ENCODE data around the gene MRPL20.
"Not testable (repeated sequence)": the region's sequence is repeated elsewhere in the genome, so short reads cannot be mapped to it uniquely, and the experiment has no call there.

MRPL20 gene

GRCh38 chr1:1406101-1406820 is 832 bp downstream of the MRPL20 start:
- no peak for DNase-seq

DNA sequence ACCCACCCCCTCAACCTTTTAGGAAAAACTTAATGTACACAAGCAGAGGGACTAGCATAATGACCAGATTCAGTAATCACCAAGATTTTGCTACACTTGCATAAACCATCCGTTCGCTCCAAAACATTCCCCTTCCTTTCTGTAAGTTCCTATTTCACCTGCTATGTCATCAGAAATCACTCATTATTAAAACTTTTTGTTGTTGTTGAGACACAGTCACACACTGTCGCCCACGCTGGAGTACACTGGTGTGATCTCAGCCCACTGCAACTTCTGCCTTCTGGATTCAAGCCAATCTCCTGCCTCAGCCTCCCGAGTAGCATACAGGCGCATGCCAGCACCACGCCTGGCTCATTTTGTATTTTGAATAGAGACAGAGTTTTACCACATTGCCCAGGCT is 3.4 kb downstream of the MRPL20 start:
- no peak for DNase-seq

- DNase-seq: not testable (repeated sequence)
Measured at GRCh38 chr1:1402901-1403392, 4.1 kb downstream of the MRPL20 start.

DNA sequence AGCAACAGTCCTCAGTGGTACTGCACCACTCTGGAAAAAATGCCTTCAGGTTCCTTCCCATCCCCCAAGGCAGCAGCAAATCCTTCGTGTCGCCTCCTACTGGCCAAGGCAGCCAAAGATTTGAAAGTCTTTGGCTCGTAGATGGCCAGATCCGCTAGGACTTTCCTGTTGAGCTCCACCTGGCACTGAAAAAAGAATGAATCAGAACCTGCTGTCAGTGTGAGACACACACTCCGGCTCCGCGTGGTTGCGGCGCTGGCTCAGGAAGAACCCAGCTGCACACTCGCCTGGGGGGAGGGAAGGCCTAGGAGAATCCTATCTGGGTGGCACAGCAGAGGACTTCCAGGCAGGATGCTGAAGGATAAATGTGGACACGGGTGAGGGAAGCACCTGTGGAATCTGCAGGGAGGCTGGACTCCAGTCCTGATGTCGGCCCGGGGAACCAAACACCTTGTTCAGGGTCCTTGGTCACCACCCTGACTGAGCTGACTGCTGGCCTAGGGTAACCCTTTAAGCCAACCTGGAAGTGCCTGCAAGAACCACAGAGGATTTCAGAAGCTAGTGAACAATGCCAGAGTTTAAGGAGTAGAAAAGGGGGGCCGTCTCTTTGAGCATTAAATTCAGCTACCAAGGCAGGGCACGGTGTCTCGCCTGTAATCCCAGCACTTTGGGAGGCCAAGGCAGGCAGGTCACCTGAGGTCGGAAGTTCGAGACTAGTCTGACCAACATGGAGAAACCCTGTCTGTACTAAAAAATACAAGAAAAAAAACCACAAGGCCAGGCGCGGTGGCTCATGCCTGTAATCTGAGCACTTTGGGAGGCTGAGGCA is 4.8 kb downstream of the MRPL20 start:
- peak; percentile 59 for DNase-seq

DNA sequence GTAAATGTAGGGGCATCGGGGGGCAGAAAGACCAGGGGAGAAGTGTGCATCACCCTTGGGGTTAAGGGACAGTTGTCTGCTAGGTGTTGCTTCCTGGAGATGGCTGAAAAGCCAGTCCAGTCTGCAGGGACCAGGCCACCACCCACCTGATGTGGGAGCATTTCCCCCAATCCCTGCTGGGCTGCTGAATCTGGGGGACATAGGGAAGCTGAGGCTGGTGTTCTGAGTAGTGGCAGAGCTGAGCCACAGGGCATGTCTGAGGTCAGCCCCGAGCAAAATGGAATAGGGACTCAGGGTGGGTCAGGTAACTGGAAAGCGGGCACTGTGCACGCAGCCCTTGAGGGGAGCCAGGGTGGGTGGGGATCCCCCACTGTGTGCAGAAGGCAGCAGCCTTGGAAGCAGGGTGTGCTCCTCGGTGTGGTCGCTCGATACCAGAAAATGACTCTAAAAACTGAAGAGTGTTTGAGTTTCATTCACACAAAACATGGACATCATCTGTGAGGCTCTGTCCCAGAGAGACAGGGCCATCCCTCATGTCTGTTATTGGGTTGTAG is 5.6 kb downstream of the MRPL20 start:
- DNase-seq: no peak

DNA sequence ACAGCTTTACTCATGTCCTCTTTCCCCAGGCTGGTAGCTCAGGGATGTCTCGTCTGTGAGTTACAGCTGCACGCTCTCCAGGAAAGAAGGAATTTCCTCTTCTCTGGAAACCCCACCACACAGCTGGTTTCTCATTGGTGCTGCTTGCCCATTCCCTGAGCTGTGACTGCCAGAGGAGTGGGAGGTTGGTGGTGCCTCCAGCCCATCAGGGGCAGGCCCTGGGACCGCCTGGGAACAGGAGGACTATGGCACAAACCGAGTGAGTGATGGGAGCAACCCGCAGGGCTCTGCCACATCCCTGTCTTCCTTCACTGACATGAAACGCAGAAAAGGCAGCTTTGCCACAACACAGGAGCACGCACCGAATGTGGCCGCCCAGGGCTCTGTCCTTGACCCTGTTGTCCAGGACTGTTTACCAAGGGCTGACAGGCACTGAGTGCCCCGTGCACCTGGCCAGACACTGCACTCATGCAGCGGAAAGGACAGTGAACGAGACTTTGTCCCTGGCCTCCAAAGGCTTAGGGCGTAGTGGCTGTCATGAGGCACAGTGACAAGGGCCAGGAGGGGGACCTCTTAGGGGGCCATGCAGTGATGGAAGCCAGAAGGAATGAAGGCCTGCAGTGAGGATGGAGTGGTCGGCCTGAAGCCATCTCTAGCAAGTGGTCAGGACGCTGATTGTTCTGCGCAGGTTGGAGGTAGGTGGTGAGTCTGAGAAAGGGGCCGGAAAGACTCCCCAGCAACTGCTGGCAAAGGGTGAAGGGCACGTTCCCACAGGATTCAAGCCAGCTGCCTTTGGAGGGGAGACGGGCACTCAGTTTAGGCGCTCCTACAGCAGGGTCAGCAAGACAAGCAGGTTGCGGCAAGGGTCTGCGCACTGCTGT is 6.3 kb downstream of the MRPL20 start:
- no peak for DNase-seq

GRCh38 chr1:1399872-1400575 is 7.1 kb downstream of the MRPL20 start:
- no peak for DNase-seq

- DNase-seq: peak; percentile 99
Measured at GRCh38 chr1:1399187-1399871, 7.8 kb downstream of the MRPL20 start, which contains the start of gene CCNL2. TSS of gene CCNL2 (minus strand) at chr1:1399335. CDS start at chr1:1399306, 29 bp downstream.

DNA sequence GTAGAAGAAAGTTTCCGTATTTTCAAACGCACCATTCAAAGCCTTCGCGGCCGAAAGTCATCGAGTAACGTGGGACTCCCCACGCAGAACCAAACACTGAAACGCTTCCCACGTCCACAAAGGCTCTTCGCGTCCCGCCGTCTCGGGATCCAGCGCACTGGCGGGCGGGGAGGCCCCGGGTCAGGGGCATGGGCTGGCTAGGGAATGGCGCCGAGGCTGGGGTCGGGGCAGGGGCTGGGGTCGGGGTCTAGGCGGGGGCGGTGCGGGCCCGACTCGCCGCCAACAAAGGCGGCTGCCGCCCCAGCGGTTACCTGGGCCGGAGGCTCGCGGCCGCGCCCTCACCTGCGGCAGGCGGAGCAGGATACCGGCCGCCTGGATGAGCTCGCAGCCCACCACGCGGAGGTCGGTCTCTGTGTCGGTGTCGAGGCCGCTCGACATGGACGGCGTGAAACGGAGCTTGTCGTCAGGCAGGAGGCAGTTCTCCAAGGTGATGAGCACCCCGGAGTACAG is 8.4 kb downstream of the MRPL20 start:
- DNase-seq: no peak

DNA sequence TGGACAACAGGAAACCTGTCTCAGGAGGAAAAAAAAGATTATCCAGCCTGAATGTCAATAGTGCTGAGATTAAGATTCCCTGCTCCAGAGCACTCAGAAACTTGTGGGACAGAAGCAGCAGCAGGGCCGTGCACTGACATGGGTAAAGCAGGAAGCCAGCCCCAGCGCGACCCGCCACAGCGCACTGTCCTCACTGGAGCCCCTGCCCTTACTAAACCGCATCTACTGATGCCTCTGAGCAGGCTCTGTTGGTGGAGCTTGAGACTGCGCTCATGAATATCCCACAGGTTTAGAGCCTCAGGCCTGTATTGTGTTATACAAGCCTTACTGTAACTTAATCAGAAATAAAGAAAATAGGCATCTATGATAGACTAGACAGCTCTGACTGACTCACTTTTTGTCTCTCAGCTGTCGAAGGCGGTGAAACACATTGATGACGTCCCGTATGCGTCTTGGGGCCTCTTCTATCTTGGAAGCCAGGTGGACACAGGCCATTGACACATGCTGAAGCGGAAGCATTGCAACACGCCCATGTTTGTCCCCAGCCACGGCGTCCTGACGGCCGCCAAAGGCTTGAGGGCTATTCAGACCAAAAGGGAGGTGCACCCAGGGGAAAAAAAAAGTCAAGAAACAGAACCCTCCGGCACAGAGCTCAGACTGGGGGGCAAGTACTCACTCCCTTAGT is 9.1 kb downstream of the MRPL20 start:
- no peak for DNase-seq

- no peak for DNase-seq
Measured at GRCh38 chr1:1395166-1395565, 11.9 kb downstream of the MRPL20 start.

- no peak for DNase-seq
Measured at GRCh38 chr1:1394116-1394515, 13.0 kb downstream of the MRPL20 start.

GRCh38 chr1:1393428-1393827 is 13.7 kb downstream of the MRPL20 start:
- DNase-seq: no peak

DNA sequence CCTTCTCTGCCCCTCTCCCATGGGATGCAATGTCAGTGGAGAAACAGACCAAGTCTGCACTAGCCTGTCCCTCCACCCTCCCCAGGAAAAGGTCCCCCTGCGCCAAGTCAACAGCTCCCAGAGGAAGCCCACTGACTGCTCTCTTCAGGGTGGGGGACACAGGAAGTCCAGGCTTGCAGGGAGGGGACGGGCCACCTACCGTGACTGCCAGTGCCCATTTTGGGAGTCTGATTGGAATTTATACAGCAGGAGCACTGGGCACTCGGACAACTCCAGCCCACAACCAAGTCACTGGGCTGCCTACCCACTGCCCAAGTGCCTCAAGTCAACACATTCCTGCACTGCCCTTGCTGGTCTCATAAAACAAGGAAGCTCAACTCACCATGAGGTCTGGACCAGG is 14.1 kb downstream of the MRPL20 start:
- DNase-seq: no peak

- no peak for DNase-seq
Measured at GRCh38 chr1:1391225-1391624, 15.9 kb downstream of the MRPL20 start.

DNA sequence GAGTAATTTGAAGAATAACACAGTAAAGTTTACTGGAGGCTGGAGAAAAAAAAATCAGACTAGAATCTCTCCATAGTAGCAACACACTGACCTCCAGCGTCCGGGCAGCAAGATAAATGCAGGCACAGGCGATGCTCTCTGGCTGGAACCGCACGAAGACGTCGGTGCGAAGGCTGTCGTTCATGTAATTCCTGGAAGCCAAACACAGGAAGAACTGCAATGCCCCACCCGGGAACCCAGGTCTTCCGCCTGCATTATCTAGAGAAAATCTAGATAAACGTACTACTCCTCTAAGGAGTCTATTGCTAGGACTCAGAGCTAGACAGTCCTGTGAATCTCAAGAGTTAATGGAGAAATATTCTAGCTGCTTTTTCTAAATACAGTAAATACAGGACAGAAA is 16.4 kb downstream of the MRPL20 start:
- DNase-seq: no peak

DNA sequence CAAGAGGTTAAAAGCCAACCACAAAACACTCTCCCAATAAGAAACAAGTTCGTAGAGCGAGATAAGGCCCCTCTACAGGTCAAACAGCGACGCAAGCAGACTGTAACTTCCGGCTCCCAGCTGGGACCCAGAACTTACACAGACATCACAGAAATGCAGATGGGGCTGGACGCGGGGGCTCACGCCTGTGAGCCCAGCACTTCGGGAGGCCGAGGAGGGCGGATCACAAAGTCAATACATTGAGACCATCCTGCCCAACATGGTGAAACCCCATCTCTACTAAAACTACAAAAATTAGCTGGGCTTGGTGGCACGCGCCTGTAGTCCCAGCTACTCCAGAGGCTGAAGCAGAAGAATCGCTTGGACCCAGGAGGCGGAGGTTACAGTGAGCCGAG is 19.0 kb downstream of the MRPL20 start:
- no peak for DNase-seq

- DNase-seq: no peak
Measured at GRCh38 chr1:1387098-1388077, 19.7 kb downstream of the MRPL20 start.

- no peak for DNase-seq
Measured at GRCh38 chr1:1385931-1386330, 21.2 kb downstream of the MRPL20 start.
